EL (cell line): ENCODE measurements around the gene IQSEC3.

Source experiments
- DNase-seq: peaks from one replicate; pipeline ENCODE4 v3.0.0-alpha.2; 2016

IQSEC3 gene

DNA sequence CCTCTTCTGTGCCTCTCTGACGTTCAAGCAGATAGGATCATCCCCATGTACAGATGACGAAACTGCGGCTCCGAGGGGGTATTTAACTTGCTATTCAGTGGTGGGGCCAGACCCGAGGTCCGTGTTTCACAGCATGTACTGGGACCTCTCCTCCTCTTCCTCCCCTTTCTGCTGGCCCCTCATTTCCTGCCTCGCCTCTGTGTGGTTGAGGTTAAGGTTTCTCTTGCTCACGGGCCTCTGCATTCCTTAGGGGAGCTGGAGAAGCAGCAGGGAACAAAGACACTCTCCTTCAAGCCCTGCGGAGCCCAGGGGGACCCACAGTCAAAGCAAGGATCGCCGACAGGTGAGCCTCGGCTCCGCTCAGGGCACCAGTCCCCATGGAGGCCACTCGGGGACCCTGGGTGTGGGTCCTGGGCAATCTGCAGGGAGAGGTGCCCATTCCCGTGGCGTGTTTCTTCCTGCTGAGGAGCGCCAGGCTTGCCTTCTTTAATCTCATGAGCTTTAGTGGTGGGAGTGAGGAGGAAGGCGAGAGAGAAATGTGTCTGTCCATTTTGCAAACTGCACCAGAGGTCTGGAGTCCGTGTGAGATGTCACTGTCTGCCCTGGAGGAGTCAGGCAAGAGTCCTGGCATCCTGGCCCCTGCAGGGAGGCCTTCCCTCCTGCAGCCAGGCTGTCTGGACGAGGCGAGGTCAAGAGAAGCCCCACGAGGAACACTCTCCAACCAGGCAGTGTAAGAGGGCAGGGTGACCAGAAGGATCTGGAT lies 102.4 kb downstream of the IQSEC3 start:
- DNase-seq = no peak

DNA sequence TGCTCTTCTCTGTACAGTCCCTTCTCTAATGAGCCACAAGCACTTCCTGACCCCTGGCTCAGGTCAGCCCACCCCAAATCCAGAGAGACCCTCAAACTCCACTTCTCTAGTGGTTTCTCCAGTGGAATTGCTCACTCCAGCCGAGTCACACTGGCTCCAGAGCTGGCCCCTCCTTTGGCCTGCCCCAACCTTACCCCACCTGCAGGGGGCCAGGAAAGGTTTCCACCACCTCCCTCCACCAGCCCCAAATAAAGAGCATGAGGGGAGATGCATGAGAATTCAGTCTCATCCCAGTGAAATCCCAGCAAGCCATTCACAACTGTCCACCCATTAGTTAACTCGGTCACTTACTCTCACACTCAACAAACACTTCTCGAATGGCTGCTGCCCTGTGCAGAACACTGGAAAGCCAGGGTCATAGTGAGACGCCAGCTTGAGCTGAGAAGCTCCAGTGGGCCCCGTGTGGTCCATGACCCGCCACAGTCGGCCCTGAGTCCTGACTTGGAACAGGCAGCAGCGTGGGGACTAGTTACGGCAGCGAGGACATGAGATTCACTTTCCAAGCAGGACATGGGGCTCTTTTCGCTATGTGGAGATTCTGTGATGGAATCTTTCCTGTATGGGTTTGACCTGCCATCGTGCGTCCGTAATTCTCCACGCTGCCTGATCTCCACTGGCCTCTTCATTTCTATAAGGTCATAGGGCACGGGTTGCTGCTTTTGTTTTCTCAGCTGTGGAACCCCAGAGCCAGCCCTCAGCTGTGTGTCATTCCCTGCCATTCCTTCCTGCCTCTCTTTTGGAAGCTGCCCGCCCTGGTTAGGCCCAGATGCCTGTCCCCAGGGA lies 103.2 kb downstream of the IQSEC3 start:
- DNase-seq = no peak

DNA sequence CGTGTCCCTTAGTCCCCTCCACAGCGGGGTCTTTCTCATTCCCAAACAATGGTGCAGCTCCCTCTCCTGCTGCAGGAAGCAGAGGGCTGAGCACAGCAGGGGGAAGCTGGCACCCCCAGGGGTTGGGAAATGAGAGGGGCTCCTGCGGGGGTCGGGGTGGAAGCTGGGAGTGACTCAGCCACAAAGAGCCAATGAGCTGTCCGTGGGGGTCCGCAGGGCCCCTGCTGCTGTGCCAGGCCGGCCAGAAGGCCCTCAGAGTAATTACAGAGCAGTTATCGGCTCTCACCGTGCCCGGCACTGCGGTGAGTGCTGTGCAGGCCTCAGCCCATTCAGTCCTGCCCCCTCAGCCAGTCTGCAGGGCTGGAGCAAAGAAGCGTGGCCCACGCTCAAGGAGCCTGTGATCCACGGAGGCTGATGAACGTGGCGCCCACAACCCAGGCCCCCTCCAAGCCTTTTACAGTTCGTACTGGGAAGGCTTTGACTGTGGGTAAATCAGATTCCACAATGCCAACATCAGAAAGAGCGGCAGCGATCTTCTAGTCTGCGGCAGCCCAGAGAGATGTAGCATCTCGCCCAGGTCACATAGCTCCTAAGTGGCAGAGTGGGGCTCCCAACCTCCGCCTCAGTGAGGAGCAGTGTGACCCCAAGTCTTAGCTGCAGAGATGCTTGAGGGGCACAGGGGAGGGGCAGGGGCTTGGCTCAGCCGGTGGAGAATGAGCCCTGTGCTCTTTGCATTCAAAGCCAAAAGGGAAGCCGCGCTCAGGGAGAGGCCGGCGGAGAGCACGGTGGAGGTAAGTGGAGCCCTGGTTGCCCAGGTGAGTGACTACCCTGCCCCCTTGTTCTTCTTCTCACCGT lies 104.0 kb downstream of the IQSEC3 start:
- no peak for DNase-seq

DNA sequence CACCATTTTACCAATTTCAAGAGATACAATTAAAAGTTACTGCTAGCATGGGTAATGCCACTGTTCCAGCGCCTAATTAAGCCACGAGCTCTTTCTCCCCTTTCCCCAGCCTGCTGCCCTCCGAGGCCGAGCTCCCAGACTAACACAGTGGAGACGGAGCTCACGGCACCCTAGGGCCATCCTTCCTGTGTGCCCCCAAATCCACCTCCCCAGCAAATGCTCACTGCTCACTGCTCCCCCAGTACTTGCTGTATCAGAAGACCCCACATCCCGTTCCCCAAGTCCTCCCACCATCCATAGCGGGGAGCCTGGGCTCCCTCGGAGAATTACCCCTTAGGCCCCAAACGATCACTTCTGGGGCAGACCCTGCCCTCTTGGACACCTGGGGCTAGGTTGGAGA lies 104.7 kb downstream of the IQSEC3 start:
- DNase-seq = no peak

DNA sequence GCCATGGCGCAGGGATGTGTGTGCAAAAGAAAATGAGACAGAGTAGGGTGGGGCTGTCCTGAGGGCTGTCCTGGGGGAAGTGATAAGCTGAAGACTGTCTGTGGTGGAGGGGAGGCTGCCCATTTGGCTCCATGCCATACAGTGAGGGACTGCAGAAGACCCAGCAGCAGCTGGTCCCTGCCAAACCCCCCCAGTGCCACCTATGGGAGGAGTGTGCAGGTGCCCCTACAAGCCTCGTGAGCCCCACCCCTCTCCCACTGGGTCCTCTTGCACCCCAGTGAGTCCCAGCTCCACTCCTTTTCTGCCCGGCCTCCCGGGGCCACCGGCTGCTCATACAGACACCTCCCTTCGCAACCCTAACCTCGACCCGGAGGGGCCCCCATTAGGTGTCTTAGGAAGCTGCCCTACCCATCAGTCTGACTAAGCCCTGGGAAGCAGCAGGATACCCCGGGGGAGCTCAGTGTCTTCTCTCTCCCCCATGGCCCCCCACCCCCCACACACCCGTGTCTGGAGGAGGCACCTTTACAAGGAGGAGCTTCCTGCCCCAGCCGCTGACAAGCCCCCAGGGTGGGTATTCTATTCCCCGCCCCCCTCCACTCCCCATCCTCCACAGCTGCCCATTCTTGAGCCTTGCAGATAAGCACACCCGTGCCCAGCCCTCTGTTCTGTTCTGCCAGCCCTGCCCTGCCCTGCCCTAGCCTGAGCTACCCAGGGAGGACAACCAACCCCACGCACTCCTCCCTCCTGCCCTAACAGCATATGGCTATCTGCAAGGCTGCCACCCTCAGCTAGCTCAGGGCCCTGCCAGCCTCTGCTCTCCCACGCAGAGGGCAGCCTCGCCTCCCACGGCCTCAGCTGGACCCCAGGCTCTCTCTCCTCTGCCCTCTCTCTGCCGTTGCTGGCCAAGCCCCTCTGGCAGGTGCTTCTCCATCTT lies 105.4 kb downstream of the IQSEC3 start:
- DNase-seq = no peak

DNA sequence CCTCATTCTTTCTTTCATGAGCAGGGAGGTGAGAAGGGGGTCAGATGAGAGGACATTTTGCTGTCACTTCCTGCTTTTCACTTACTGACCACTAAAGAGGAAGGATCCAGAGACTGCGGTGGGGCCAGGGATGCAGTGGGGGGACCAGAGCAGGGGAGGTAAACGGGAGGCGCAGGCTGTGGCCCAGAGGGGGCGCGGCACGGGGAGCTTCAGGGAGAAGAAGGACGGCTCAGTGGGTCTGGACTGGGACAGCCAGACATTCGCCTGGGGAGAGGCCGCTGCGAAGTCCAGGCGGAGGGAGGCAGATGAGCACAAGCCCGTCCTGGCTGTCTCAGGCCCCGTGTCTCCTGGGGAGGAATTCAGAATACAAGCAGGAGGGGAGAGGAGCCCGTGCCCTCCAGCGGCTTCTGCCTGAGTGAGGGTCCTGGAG lies 106.2 kb downstream of the IQSEC3 start:
- no peak for DNase-seq

DNA sequence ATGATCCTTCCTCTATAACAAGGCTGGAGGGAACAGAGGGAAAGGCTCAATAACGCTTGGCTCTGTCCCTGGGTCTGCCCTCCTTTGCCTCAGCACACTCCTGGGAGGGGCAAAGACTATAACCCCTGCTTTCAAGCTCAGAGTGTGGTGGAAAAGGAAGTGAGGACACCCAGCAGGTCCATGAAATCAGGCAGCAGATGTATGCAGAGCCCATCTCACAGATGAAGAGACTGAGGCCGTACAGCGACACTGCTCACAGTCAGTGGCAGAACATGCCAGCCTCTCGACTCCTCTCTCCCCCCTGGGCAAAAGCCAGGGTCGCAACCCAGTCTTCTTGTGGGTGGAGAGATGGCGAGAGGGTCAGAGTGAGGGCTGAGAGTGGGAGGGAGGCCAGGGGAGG lies 107.6 kb downstream of the IQSEC3 start:
- DNase-seq = no peak

DNA sequence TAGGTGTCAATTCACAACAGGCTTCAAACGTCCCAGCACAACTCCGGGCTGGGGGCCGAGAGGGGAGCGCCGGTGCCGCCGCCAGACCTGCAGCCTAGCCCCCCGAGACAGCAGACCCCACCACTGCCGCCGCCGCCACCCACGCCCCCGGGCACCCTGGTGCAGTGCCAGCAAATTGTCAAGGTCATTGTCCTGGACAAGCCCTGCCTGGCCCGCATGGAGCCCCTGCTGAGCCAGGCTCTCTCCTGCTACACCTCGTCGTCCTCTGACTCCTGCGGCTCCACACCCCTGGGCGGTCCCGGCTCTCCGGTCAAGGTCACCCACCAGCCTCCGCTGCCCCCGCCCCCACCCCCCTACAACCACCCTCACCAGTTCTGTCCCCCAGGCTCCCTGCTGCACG lies 108.0 kb downstream of the IQSEC3 start:
- DNase-seq = no peak

DNA sequence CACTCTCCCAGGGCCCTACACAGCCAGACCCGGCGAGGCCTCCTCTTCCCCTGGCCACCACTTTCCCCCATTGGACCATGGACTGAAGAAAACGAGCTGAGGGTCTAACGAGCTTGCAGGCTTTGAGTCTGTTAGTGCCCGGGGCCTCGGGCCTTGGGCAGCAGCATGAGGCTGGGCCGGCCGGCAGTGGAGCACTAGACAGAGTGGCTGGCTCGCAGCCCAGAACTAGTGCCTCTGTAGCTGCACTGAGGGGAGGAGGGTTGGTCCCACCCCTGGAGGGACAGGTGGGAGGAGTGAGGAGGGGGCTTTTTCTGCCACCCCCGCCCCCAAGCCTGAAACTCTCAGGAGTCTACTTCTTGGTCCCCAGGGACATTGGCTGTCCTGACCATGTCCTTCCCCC lies 108.7 kb downstream of the IQSEC3 start:
- DNase-seq = no peak

DNA sequence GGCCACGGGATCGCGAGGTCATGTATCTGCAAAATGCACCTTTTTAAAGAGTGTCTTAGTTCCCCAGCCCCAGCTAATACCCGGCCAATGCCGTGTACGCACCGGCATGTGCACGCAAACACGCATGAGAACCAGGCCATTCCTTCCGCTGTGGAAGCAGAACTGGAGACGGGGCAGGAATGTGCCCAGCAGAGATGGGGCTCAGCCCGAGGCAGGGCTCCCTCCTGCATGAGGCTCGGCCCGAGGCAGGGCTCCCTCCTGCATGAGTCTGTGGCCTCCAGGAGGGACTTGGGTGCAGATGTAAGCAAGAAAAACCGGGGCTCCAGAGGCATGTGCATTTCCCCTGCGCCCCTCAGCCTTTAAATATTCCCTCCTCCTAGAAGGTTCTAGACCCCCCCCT lies 109.2 kb downstream of the IQSEC3 start:
- no peak for DNase-seq

DNA sequence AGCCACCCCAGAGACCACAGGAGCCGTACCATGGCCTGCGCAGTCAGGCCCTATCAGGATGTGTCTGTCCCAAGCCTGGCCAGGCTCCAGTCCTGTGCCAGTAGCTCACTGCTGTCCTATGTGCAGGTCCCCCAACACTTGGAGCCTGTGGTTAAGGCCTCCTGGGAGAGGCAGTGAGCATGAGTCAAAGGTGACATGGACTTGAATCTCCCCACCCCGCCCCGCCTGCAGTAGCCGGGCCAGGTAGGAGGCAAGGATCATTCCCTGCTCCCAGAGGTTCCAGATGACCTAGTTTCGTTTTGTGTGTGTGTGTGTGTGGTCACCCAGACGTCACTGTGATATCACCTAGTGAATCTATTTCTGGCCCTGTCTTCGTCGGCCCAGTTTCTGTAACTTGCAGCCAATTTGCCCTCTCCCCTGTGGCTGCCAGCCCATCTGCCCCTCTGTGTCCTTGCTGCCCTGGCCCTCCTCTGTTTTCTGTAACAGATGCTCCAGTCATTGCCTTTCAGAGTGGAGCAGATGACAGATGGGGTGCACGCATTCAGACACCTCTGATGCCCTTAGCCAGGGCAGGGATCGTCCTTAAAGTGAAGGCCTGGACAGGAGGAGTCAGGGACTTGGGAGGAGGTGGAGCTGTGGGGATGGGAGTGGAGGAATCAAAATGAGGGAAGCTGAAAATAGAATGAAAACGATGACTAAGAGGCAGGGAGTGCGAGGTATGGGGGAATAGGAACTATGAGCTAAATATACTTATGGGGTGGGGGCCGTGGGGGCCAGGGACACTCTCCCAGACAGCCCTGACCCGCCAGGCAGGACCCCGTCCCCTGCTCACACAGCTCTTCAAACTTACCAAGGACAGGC lies 110.0 kb downstream of the IQSEC3 start:
- peak; percentile 51 for DNase-seq

DNA sequence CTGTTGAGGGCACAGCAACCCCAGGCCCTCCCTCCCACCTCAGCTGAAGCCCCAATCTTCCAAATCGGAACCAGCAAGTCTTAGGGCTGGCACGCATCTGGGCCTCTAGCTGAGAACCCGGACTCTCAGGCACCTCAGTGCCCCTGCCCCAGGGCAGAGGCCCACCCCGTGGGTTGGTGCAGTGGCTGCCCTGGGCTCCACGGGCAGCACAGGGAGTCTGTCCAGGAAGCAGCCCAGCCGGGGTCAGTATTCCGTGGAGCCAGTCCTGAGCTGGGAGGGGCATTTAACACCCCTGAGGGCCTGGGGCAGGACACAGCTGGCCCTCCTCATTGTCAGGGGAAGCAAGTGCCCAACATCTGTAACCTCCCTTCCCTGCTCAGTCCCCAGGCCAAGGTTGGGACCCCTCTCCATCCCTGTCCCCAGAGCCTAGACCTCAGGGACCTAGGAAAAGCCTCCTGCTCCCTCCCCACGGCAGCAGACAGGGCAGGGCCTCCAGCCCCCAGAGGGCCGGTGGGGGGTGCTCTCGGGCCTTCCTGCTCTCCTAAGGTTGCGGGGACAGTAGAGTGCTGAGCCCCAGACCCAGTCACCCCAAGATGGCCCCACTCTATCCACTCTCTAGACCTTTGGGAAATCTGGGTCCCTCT lies 110.9 kb downstream of the IQSEC3 start:
- no peak for DNase-seq

DNA sequence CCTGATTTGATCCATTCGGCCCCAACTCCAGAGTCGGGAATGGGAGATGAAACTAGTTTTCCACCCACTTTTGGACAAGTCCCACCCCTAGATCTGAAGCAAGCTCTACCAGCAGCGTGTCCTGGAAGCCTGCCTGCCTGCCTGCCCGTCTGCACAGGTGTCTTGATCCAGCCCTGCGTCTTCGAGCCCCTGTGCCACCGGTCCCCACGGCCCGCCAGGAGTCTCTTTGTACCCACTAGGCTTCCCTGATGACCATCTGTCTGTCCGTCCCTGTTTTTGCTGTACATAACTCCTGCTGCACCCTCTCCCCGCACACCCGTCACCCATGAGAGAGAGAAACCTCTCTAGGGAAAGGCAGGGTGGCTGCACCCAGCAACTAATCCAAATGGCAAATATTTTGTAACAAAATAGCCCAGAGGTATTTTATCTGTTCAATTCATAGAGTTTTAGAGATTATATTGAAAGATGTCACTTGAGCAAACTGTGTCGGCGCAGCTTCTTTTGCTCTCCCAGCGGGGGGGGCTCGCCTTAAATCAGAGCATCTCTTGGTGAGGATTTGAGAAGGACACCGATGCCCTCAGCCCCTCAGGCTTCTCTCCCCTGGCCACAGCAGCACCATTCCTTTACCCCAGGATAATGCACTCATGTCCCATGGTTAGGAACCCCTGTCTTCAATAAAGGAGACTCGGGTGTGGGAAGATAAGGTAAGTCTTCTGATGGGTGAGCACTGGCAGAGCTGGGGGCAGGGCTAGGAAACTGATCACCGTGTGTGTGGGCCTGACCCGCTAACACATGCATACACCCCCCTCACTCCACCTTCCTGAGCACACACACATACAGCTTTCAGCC lies 111.6 kb downstream of the IQSEC3 start:
- no peak for DNase-seq

DNA sequence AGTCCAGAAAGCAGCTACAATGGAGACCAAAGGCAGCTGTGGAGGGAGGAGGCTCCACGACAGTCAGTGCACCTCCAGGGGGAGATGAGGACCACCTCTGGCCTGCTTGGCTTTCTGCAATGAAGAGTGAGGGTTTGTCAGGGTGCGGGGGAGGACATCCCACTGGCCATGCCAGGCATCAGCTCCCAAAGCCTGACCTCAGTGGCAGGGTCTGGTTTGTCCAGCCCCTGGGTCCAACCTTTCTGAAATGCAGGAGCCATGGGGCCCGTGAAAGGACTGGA lies 112.2 kb downstream of the IQSEC3 start:
- no peak for DNase-seq

DNA sequence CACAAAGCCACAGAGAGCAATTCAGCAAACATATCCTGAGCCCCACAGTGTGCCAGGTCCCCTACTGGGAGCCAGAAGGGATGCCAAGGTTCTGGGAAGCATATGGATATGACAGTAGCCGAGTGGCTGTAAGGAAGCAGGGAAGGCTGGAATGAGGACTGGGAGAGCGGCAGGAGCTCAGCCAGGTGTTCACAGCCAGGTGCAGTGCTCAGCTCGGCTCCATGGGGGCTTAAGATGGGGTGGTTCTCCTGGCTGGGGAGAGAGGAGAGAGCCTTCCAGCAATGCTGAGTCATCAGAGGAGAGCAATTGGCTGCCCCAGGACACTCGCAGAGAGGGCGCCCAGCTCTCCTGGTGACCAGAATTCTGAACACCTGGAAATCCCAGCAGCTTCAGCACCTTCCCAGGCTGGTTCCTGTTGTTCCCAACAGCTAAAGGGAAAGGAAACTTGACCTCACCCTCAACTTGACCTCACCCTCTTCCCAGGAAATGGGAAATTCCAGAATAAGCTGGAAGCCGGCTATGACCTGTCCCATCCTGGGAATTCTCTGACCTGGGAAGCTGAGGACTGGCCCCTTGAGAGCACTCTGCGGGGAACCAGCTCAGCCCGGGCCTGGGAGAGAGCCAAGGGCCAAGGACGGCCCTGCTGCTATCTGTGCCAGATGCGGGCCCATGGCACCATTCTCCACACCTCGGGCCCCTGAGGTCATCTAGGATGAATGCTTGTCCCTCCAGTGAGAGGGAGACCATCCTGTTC lies 112.7 kb downstream of the IQSEC3 start:
- no peak for DNase-seq

DNA sequence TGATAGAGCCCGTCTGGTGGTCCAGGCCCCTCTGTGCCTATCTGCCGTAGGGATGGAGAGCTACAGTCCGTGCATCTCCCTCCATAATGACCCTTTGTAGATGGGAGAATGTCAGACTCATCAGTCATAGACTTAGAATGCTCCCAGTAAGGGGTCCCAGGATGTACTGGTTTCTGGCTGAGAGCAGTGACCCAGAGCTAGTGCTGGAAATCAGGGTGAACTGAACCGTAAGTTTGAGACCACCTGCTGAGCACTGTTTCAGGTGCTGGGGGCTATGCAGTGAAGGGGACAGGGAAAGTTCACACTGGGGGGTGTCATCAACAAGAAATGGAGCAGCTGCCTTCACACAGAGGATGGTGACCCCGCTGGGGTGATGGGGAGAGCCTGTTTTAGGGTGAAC lies 113.3 kb downstream of the IQSEC3 start:
- DNase-seq = no peak

DNA sequence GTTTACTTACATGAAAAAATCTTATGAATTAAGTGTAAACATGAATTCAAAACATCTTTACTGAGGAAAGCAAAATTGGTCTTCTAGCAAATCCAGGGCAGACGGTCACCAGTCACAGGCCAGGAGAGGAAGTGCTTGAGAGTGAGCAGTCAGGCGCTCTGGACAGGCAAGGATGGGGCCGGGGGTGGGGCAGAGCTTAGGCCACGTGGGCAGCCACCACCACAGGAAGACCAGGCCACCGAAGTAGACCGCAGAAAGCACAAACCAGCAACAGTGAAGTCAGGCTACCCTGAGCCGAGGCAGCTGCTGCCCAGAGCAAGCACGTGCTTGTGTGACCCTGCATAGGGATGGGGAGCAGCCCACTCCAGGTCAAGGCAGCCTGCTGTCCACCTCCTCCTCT lies 113.9 kb downstream of the IQSEC3 start:
- DNase-seq = no peak

DNA sequence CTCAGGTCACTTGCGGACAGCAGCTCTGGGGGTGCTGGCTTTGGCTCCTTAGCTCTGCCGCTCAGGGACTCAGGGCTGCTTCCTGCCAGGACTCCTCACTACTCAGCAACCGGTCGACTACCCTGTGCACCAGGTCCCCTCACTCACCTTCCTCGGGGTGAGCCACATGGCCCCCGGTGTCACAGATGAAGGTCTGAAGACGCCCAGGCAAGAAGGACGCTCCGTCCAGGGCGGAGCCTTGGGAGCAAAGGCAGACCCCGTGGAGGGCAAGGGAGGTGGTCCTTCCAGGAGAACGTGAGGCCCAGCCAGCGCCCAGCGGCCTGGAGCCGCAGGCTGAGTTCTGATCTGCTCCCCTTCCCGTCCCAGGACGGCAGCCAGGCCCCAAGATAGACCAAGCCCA lies 115.4 kb downstream of the IQSEC3 start:
- no peak for DNase-seq

DNA sequence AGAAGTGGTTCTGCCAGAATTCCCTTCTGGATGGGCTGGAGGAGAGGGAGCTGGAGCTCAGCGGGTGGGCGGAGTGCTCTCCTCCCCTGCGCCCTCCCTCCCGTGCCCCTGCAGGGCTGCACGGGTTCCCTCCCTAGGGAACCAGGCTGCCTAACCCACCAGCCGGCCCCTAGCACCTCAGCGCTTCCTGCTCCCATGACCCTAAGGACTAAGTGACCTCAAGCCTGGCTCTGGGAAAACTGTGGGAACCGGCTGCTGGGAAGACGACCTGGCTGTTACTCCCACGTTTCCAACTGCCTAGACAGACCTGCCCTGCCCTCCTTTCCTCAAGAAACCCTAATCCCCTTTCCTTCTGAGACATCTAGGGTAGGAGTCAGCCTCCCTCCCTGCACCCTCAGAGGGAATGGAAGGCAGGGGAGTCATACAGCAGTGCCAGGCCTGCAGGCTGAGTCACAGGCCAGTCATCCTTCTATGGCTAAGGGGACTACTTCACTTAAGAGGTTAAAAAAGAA lies 115.9 kb downstream of the IQSEC3 start:
- DNase-seq = peak; percentile 81
